Measurements from ENCODE around the gene TTPAL.

The TTPAL gene

GRCh38 chr20:44445742-44446710, 29.6 kb upstream of the TTPAL start:
- Histone ChIP-seq H3K36me3 (ENCODE audit: low read length) (no peaks in the 10 kb centered on the region), H3K79me2 (ENCODE audit: insufficient read depth, low read length) (no peaks in the 10 kb centered on the region), H4K20me1 (ENCODE audit: low read depth, low read length) (no peaks in the 10 kb centered on the region), H3K4me3 (ENCODE audit: insufficient read depth, low read length, poor library complexity, severe bottlenecking) (no peak overlapping the region), H3F3A (ENCODE audit: insufficient read depth) (no peaks in the 10 kb centered on the region), H3K27me3 (ENCODE audit: low read length) (no peaks in the 10 kb centered on the region), H3K4me2 (ENCODE audit: low read depth, low read length, poor library complexity, severe bottlenecking) (no peak overlapping the region), H3K9me3 (ENCODE audit: insufficient read depth, low read length) (no peaks in the 10 kb centered on the region), H2AFZ (ENCODE audit: low read depth, low read length, severe bottlenecking) (no peak overlapping the region), H3K27ac (ENCODE audit: low read depth, low read length) (no peak overlapping the region), H3K9ac (ENCODE audit: low read length) (no peak overlapping the region), H3K9me2 (replicated peaks; ENCODE audit: insufficient read depth, low read length) (no peaks in the 10 kb centered on the region)
- TF ChIP-seq EZH2phosphoT487 (conservative IDR thresholded peaks at IDR 0.05; ENCODE audit: low read length) (no peak), CTCF (IDR thresholded peaks at IDR 0.05; ENCODE audit: insufficient read depth, low read length, poor library complexity, severe bottlenecking) (no peak)

DNA sequence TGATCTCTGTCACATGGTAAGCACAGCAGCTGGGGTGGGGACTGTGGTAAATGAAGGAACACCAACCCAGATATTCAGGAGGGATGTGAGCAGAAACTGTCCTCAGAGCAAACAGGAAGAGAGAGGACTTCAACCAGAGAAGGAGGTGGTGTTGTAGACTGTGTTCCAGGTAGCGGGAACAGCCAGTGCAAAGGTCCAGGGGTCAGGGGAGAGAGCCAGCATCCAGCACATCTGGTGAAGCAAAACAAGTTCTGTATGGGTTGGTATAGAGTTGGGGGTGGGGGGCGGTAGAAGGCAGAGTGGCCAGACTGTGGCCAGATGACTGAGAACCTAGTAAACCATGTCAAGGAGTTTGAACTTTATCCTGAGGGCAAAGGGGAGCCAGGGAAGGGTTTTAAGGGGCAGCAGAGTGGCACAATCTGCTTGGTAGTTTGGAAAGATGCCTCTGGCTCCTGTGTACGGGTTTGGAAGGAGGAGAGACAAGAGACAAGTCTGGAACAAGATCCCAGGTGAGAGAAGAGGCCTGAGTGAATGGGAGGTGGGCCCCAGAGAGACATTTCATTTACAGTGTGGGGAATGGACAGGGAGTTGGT, 27.8 kb upstream of the TTPAL start:
- H2AFZ ChIP-seq (ENCODE audit: low read depth, low read length, severe bottlenecking), result no peak overlapping the region
- no peaks in the 10 kb centered on the region for H4K20me1 ChIP-seq (ENCODE audit: low read depth, low read length)
- TF ChIP-seq CTCF (IDR thresholded peaks at IDR 0.05; ENCODE audit: insufficient read depth, low read length, poor library complexity, severe bottlenecking) (no peak), EZH2phosphoT487 (conservative IDR thresholded peaks at IDR 0.05; ENCODE audit: low read length) (no peak)
- no peaks in the 10 kb centered on the region for H3K9me2 ChIP-seq (replicated peaks; ENCODE audit: insufficient read depth, low read length)
- no peaks in the 10 kb centered on the region for H3F3A ChIP-seq (ENCODE audit: insufficient read depth)
- no peak overlapping the region for H3K9ac ChIP-seq (ENCODE audit: low read length)
- H3K9me3 ChIP-seq (ENCODE audit: insufficient read depth, low read length), result no peaks in the 10 kb centered on the region
- no peak overlapping the region for H3K4me3 ChIP-seq (ENCODE audit: insufficient read depth, low read length, poor library complexity, severe bottlenecking)
- no peak overlapping the region for H3K27ac ChIP-seq (ENCODE audit: low read depth, low read length)
- H3K4me2 ChIP-seq (ENCODE audit: low read depth, low read length, poor library complexity, severe bottlenecking), result no peak overlapping the region
- H3K36me3 ChIP-seq (ENCODE audit: low read length), result no peaks in the 10 kb centered on the region
- H3K79me2 ChIP-seq (ENCODE audit: insufficient read depth, low read length), result no peaks in the 10 kb centered on the region
- no peaks in the 10 kb centered on the region for H3K27me3 ChIP-seq (ENCODE audit: low read length)

- Histone ChIP-seq H3K79me2 (ENCODE audit: insufficient read depth, low read length) (no peaks in the 10 kb centered on the region), H3K9me3 (ENCODE audit: insufficient read depth, low read length) (no peaks in the 10 kb centered on the region), H3K36me3 (ENCODE audit: low read length) (no peaks in the 10 kb centered on the region), H3K4me2 (ENCODE audit: low read depth, low read length, poor library complexity, severe bottlenecking) (no peak overlapping the region), H4K20me1 (ENCODE audit: low read depth, low read length) (no peaks in the 10 kb centered on the region), H3K9me2 (replicated peaks; ENCODE audit: insufficient read depth, low read length) (no peaks in the 10 kb centered on the region), H3K4me3 (ENCODE audit: insufficient read depth, low read length, poor library complexity, severe bottlenecking) (no peak overlapping the region), H3K9ac (ENCODE audit: low read length) (no peak overlapping the region), H3F3A (ENCODE audit: insufficient read depth) (no peaks in the 10 kb centered on the region), H2AFZ (ENCODE audit: low read depth, low read length, severe bottlenecking) (no peak overlapping the region), H3K27me3 (ENCODE audit: low read length) (no peaks in the 10 kb centered on the region), H3K27ac (ENCODE audit: low read depth, low read length) (no peak overlapping the region)
- TF ChIP-seq CTCF (IDR thresholded peaks at IDR 0.05; ENCODE audit: insufficient read depth, low read length, poor library complexity, severe bottlenecking) (peak; percentile 31), EZH2phosphoT487 (conservative IDR thresholded peaks at IDR 0.05; ENCODE audit: low read length) (no peak)
Measured at GRCh38 chr20:44448753-44449546, 26.7 kb upstream of the TTPAL start.

Measured in SU-DHL-6 (cell line).